Measurements from ENCODE around the gene CTBP2.
"Not testable (repeated sequence)": the region's sequence is repeated elsewhere in the genome, so short reads cannot be mapped to it uniquely, and the experiment has no call there.

The CTBP2 gene

DNA sequence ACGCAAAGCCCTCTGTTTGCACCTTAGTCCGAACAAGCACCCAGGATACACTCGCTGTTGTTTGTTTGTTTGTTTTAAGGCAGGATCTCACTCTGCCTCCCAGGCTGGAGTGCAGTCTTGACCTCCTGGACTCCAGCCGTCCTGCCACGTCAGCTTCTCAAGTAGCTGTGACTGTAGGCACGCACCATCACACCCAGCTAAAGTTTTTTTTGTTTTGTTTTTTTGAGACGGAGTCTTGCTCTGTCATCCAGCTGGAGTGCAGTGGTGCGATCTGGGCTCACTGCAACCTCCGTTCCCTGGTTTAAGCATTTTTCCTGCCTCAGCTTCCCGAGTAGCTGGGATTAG is 76.8 kb downstream of the CTBP2 start:
- DNase-seq = no peak

DNA sequence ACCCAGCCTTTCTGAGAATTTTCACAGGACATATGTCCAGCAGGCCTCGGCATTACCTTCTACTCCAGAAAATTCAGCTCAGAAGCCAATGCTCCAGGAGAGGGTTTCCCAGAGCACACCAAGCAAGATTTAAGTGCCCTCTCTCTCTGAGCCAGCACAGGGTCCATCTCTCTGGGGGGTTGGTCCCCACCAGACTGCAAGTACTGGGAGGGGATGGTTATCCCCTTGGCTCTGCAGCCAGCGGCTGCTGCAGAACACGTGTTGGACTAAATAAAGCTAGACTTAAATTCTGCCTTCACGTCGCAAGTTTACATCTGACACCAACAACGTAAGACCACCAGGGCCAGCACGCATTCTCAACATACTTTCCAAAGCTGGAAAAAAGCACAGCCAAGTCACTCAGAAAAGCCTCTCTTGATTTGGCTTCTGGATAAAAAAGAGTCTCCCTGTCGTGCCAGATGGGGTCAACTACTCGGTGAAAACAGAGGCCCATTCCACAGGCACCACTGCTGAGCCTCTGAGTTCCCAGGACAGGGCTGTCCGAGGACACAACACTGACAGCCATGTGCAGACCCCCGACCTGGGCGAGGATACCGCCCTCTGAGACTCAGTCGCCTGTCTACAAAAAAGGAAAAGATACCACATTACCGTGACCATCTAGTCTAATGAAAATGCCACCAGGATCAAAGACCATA is 77.3 kb downstream of the CTBP2 start:
- DNase-seq = no peak

DNA sequence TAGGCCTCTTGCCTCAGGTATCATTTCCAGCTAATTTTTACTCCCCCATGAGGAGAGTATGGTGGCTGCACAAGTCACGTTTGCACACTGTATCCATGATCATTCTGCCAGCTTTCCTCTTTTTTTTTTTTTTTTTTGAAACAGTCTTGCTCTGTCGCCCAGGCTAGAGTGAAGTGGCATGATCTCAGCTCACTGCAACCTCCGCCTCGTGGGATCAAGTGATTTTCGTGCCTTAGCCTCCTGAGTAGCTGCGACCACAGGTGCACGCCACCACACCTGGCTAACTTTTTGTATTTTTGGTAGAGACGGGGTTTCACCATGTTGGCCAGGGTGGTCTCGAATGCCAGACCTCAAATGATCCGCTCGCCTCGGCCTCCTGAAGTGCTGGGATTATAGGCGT is 77.9 kb downstream of the CTBP2 start:
- not testable (repeated sequence) for DNase-seq

DNA sequence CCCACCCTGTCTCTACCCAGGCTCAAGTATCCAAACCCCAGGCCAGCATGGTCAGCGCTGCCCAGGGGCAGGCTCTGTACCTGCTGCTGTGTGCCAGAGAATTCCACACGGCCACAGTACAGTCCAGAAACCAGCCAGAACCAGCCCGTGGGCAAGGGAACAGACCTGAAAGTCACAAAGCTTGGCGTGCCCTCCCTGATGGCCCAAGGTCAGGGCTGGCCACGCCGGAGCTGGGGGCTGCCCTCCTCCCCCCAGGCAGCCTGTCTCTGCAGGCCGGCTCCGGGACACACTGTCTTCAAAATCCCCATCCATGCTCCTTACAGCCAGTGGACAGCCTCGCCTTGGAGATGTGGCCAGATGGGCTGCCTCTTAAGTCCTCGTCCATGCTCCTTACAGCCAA is 78.4 kb downstream of the CTBP2 start:
- DNase-seq = no peak

DNA sequence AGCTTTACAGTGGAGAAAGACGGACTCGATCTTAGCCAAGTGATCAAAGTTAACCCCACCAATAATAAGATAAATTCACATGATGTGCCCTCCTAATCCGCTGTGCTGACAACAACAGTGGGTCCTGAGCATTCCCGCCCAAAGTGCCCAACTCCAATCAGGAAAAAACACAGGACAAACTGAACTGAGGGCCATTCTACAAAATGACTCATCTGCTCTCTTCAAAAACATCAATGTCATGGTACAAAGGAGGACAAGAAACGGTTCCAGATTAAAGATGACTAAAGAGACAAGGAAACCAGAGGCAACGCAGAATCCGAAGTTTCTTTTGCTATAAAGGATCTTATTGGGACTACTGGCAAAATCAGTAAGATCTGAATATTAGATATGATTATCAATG is 79.4 kb downstream of the CTBP2 start:
- no peak for DNase-seq

DNA sequence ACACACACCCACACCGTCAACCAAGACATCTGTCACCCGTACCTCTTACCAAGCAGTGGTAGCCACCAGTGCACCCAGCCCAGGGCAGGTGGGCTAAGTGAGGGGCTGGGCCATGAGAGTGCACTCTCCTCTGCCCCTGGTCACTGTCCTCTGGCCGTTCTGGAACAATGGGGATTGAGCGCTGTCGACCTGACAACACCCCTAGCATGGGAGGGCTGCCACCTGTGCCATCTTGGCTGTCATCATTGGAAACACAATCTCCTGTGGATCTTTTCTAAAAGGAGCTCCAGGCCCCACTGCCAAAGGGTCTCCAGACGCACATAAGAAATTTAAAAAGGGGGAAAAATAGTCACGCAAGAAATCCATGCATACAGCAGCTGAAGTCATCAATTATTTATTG is 80.1 kb downstream of the CTBP2 start:
- DNase-seq = no peak

DNA sequence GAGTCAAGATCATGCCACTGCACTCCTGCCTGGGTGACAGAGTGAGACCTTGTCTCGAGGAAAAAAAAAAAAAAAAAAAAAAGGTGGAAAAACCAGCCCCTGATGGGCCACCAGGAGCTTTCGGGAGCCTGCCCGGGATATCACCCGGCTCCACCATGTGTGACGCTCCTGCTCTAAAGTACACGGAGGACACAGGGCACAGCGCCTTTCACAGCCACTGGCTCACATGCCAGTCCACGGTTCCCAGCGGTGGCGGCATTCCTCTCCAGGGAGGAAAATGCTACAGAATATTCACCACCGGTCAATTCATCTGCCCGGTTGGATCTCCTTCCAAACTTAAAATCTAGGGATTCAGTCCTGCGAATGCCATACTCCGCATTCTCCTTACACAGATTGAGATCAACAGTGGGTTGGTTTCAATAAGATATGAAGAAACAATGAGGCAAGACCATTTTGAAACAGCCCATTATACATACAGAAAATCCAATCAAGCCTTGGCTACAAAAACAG is 81.2 kb downstream of the CTBP2 start:
- no peak for DNase-seq

DNA sequence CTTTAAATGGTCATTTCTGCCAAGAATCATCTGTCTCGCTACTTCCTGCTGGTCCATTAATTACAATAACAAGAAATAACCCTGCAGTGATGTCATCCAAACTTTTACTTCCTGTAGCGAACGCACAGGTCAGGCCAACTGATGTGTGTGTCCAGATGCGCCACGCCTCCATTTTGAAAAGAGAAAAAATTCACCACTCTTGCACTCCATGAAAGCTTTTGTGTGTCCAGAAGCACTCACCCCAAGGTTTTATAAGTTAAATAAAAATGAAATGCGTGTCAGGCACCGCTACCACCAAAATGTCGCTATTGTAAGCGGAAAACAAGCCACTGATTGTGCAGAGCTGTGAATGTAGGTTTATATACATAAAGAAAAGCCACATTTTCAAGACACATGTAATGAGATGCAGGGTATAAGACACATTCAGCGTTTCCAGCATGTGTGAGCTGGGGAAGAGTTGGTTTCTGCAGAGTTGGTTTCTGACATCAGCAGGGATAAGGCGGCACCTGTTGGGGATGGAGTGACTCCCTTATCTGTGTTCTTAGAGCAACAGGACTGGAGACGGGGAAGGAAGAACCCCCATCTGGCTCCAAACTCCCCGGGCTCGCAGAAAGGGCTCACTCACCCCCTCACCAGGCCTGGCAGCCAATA is 83.3 kb downstream of the CTBP2 start:
- DNase-seq = no peak

DNA sequence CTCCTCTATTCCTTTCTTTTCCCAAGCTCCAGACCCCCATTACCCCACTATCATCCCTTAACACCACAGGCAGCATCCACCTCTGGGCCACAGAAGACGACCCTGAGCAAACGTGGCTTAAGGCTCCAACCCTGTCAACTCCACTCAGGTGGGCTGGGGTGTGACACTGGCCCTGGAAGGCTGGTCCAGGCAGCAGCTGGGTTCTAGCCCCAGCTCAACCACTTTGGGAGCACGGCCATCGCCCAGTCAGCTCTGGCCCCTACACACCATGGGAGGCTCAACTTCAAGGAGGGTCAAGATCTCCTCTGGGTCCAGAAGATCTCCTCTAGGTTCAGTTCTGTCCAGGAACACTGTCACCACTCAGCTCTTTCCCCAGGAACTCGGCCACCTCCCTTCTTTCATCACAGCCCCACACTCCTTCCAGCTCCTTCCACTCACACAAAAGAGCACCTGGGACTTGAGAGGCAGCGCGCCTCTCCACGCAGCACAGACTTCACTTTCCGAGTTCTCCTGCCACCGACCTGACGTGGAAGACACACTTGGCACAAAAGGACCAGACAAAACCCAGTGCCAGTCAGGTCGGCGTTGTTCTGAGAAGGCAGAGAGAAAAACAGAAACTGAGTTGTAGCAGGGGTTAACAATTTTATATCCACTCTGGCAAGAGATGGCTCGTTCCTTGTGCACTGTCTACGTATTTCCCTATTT is 84.1 kb downstream of the CTBP2 start:
- DNase-seq = no peak

DNA sequence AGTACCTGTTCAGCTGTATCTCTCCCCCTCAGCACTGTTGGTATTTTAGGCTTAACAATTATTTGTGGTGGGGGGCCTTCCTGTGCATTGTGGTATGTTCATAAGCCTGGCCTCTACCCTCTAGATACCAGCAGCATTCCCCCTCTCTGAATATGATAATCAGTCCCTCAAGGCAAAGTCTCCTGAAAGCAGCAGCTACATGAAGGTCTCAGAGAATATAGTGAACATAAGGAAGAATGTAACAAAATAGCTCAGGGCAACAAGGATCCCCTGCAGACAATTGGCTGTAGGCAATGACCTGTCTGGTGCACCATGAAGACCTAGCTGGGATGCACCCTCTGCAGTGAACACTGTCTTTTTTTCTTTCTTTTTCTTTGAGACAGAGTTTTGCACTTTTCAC is 86.4 kb downstream of the CTBP2 start:
- no peak for DNase-seq

DNA sequence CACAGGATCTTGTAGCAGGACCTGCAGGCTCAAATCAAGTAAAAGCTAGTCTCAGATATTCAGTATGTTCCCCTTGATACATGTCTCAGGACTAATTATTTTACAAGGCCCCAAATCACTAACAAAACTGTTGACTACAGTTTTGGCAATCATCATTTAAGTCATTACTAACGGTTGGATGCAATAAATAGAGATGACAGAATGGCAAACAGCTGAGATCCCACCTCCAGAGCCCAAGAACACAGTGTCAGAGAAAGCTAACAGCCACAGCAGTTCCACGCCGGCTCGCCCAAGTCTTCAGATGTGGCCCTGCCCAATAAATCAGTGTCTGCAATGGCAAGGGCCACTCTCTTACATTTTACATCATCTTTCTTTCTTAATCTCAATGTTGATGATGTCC is 87.6 kb downstream of the CTBP2 start:
- no peak for DNase-seq

DNA sequence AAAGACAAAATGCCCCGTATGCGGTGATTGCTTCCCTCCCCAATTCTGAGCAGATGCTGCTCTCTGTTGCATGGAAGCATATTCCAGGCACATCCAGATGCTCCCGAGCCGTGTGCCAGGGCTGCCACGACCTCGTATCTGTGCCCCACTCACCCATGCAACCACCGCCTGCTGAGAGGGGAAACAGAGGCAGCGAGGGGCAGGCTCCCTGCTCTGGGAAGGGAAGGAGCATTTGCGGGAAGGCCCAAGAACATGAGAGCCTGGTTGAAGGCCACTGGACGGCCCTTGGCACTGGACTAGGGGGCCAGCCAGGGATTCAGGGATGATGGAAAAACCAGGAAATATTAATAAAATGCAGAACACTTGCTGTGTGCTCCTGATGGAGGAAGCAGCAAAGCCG is 89.4 kb downstream of the CTBP2 start:
- DNase-seq = no peak

DNA sequence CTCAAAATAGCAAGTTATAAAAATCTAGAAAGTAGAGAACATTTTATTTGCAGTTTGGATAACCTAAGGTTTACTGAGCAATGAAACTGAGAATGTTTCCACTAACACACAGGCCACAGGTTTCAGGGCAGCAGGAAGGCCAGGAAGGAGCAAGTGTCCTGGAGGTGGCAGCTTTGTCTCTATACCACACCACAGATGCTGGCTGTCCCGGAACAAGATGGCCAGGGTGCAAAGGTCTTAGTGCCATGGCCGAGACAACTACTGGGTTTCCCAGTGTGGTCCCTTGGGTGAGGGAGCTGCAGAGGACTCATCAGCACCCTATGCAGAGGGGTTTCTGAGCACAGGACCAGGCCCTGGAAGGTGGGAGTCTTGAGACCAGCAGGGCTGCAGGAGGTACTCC is 92.0 kb downstream of the CTBP2 start:
- DNase-seq = no peak

DNA sequence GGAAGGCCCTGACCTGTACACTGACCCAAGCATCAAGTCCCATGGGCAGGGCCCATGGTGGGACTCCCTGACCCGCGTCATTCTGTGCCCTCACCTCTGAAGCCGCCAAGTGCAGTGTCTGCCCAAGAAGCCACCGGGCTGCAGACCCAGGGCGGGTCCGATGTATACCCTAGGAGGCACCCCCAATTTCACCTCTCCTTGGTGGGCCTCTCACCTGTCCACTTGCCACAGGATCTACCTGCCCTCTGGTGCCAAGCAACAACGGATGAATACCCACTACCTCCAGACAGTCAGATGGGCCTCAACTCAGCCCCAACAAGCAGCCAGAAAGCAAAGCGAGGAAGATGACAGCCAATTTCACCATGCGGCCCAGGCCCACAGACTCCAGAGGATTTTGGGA is 92.6 kb downstream of the CTBP2 start:
- DNase-seq = no peak

DNA sequence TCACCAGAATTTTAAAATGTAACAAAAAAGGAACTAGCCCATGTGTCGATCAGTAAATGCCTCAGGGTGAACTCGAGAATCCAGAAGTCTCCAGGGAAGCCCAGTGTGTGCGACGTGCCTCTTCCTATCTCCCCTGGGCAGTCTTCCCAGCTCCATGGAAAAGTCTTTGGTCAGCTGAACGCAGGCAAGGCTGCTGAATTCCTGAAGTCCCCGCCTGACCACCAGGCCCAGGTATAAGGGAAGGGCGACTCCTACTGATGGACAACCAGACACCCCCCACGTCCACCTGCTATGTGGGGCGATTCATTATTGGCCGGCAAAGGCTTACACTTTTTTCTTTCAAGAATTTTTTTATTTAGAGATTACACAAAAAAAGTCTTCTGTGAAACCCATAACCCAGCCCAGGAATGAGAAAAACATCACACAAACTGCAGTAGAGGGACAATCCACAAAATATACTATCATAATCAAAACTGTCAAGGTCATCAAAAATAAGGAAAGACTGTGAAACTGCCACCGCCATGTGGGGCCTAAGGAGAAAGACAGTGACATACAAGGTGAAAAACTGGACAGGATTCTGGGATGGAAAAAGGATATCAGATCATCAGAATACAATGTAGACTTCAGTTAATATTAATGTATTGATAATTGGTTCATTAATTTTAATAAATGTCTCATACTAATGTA is 93.5 kb downstream of the CTBP2 start:
- no peak for DNase-seq

DNA sequence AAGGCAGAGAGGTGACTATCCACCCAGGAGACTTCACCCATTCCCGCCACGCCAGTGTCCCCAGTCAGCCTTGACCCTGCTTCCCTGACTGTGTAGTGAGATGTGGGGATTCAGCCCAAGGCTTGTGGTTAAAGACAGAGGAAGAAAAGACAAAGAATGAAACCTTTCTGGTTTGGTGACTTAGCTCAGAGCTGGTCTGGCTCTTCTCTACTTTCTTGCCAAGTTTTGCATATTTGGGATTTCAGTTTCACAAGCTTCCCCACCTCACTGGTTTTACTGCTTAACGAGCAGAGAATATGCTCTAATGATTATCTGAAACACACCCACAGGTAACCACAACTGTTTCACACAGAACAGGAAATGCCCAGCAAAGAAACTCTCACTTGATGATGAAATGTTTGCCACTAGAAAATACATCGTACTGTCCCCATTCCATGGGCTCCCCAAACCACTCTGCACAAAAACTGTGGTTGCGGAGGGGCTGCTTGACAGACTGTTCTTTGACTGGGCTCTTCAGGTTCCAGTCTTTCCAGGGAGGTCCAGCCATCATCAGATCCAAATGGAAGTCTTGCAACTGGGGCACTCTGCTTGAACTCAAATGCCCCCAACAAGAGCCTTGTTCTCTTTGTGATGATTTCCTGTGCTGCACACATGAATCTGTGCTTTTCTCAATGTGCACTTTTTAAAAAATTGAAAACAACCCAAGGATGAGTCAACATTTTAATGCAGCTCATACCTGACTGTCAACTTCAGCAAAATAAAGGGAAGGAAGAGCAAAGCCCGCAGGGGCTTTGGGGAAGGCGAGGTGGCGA is 95.5 kb downstream of the CTBP2 start:
- DNase-seq = no peak

DNA sequence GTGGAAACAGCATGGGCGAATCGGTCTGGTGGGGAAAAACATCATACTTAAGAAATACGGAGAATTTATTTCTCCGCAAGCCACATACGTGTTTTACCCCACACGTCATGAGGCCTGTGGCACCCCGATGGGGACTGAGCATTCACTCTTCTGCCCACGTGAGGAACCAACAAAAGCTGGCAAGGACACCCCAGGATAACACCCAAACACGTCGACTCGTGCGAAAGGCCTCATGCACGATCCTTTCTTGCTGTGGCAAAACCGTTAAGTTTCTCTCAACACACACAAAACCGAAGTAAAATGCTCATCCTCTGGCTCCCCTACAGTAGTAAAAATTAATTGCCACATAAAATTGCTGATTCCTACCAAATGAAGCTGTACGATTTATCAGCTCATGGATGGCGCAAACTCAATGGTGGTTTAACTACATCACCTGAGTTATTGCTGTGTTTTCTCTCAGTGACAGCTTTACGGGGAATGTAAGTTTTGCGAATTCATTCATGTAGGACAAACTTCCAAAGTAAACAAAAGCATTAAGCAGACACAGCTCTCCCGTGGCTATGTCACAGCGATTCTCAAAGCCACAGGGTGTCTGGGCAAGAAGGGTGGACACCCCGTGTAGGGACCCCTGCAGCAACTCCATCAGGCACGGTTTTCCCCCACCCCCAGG is 97.0 kb downstream of the CTBP2 start:
- DNase-seq = no peak

DNA sequence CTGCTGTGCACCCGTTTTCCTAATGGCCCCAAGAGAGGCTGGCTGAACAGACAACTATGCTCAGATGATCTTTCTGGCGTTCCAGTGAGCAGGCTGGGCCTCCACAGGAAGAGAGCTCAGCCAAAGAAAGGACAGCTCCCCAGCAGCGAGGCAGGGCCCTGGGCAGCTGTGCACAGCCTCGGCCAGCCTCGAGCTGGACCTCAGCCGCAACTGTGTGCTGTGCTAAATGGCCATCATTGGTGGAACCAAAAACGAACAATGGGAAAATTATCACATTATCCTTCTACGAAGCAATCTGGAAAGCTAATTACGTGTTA is 97.5 kb downstream of the CTBP2 start:
- no peak for DNase-seq

DNA sequence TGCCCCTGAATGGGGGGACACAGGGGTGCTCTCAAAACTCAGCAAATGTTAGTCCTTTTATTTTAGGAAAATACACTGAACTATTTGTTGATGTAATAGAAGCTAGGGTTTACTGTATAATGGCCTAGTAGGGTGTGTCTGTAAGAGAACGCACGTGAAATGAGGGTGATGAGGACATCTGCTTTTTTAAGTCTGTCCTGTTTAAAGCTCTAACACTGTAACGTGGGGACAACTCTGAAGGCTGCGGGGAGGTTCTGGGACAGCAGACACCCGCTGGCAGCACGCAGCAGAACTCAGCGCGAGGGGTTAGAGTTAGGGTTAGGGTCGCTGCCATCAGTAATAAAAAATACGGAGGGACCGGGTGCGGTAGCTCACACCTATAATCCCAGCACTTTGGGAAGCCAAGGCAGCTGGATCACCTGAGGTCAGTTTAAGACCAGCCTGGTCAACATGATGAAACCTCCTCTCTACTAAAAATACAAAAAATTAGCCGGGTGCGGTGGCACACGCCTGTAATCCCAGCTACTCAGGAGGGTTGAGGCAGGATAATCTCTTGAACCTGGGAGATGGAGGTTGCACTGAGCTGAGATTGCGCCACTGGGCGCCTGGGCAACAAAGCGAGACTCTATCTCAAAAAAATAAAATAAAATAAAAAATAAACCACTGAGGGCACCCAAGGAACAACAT is 98.0 kb downstream of the CTBP2 start:
- DNase-seq = no peak

DNA sequence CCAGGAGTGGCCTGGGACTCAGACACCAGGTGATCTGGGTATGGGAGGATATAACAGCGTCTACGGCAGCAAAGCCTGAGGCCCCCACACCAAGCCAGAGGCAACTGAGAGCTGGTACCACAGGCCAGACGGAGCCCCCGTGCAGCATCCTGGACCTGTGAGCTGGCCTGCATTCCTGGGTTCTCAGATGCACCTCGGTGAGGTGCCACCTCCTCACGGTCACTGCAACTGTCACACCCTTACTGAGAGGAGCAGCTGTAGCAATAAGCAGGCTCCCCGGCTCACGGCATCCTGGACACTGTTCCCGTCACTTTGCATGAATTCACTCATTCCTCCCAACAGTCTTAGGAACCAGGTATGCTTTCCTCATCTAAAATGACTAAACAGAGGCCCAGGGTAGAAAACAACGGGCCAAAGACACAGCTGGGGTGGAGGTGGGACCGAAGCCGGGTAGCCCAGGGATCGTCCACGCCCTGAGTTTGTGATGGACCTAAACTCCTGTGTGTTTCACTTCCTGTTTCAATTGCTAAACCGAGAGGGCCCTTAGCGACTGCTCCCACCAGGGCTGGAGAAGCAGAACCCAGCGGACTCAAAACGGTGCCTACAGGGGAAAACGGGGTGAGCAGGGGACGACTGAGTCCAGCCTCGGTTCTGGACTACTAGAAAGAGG is 98.7 kb downstream of the CTBP2 start:
- no peak for DNase-seq

Data from DMS153 (cell line).